ENCODE data around the gene FBXW8.

The FBXW8 gene

DNA sequence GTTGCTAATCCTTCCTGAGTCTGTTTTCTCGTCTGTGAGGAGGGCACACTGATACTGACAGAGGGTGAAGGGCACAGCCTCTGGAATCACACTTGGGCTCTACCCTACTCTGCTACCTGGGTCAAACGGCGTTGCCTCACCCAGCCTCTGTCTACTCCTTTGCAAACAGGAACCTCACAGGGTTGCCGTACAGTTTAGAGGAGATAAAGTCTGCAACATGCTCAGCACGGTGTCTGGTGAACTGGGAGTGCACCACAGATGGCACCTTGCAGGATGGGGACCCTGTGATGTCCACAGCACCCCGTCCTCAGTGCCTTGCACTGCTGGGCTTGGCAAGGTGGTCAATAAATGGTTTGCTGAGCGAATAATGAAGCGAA lies 150.2 kb downstream of the FBXW8 start:
- DNase-seq, result no peak

- no peak for DNase-seq
Measured at GRCh38 chr12:117061555-117062079, 150.9 kb downstream of the FBXW8 start.

GRCh38 chr12:117063162-117063911 lies 152.6 kb downstream of the FBXW8 start:
- no peak for DNase-seq

DNA sequence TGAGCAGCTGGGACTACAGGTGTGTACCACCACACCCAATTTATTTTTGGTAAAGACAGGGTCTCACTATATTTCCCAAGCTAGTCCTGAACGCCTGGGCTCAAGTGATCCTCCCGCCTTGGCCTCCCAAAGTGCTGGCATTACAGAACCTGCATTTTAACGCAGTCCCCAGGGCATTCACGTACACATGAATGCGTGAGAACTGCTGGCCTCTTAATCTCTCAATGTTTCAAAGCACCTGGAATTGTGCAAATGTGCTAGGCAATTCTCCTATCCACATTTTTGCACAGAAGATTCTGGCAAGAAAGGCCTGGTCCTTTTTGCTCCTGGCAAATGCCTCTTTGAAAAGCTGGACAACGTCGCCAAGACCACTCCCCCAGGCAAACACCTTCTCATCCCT lies 153.3 kb downstream of the FBXW8 start:
- DNase-seq, result no peak

GRCh38 chr12:117064596-117064995 lies 153.8 kb downstream of the FBXW8 start:
- DNase-seq, result no peak

DNA sequence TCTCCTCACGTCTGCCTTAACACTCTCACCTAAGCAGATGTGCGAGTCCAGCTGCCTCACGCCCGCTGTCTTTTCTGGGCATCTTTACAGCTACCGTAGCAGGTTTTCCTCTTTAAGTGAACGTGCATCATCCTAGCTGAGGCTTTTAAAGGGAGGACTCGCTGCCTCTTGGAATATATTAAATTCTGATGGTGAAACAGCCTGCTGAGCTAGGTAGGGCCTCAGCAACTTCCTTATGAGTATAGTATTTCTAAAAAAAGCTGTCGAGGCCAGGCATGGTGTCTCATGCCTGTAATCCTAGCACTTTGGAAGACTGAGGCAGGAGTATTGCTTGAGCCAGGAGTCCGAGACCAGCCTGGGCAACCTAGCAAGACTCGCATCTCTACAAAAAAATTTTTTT lies 156.3 kb downstream of the FBXW8 start:
- no peak for DNase-seq

GRCh38 chr12:117067638-117068037 lies 156.9 kb downstream of the FBXW8 start:
- DNase-seq, result no peak

GRCh38 chr12:117068492-117068891 lies 157.7 kb downstream of the FBXW8 start:
- no peak for DNase-seq

DNA sequence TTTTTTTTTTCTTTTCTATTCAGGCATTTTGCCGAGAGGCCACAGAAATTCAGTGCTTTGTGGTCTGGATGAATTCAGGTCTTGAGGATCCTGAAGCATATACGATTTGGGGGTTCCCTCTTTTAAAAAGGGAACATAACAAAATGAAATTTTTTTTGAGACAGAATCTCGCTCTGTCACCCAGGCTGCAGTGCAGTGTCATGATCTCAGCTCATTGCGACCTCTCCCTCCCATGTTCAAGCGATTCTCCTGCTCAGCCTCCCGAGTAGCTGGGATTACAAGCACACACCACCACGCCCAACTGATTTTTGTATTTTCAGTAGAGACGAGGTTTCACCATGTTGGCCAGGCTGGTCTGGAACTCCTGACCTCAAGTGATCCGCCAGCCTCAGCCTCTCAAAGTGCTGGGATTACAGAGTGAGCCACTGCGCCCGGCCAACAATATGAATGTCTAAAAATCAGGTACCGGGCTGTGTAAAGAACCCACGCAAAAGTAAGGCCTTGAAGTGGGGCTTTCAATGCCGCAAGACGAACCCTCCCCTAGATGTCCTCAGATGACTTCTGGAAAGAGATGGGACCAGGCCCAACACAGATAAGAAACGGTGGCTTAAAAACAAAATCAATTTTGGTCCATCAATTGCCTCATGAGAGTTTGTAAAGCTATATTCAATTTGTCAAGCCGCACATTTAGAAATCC lies 158.5 kb downstream of the FBXW8 start:
- DNase-seq, result no peak

GRCh38 chr12:117069926-117070900 lies 159.5 kb downstream of the FBXW8 start:
- DNase-seq, result no peak

GRCh38 chr12:117071009-117071408 lies 160.3 kb downstream of the FBXW8 start:
- DNase-seq, result no peak

DNA sequence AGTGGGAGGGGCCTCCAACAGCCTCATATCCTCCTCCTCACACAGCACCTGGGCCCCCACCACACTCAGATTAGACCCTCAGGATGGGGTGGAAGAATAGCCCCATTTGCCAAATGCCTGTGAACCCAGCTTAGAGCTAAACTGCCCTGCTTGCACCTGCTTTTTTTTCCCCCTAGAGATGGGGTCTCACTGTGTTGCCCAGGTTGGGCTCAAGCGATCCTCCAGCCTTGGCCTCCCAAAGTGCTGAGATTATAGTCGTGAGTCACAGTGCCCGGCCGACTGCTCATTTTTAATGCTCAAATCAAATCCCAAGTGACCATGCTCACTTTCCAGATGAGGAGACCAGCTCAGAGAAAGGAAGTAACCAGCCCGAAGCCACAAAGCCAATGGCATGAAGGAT lies 161.4 kb downstream of the FBXW8 start:
- DNase-seq, result no peak

- DNase-seq, result no peak
Measured at GRCh38 chr12:117072736-117073490, 162.2 kb downstream of the FBXW8 start.

GRCh38 chr12:117073611-117074010 lies 162.9 kb downstream of the FBXW8 start:
- no peak for DNase-seq

GRCh38 chr12:117076410-117077372 lies 165.9 kb downstream of the FBXW8 start:
- DNase-seq, result no peak

DNA sequence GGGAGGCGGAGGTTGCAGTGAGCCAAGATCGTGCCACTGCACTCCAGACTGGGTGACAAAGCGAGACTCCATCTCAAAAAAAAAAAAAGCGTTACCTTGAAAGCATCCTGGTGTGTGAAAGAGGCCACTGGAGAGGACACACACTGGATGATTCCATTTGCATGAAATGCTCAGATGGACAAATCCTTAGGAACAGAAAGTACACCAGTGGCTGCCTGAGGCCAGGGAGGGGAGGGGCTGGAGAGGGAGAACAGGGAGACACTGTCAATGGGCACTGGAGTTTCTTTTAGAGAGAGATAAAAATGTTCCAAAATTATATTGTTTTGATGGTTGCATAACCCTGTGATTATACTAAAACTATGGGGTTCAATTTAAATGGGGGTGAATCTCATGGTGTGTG lies 168.7 kb downstream of the FBXW8 start:
- no peak for DNase-seq

DNA sequence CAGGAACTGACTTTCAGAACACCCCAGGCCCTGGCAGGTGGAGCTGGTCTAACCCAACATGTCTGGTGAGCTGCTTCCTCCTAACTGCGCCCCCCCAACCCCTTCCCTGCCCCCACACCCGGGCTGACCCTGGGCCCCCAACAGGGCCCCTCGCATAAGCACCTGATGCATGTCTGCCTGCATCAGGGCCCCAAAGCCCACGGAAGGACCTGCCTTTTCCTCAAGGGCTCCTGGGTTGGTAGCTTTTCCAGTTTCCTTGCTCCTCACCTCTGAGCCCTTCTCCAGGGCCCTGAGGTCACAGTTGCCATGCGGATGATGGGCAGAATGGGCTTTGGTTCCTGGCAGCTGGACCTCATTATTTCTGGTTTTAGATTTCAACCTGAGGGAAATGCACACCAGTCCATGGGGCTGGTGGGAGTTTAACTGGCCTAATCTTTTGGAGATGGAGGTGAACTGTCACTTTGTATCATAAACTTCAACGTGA lies 170.0 kb downstream of the FBXW8 start:
- no peak for DNase-seq
